A673 (cell line): ENCODE measurements around the gene KRTAP10-8. TPM values are rescaled to one million over a fixed set of nuclear protein-coding genes. Genes with fewer than 3 reads are reported as not detected.

Source experiments
- BruUV-seq: library from RNA; stranded (reverse); fragments of 400-500 nt; replicated peaks from 2 replicates; lab custom pipeline; 2021; lab: Mats Ljungman, UMichigan
- CTCF ChIA-PET: fragments of 300-600 bp; sonication (Branson Sonifier 250); formaldehyde crosslinking; loops from one replicate; lab custom pipeline; 2022; ENCODE audit warnings: antibody characterized with exemption; lab: Charles Lee
- POLR2A ChIA-PET: fragments of 300-600 bp; sonication (Branson Sonifier 250); formaldehyde crosslinking; loops from one replicate; lab custom pipeline; 2022; ENCODE audit warnings: antibody characterized with exemption; ENCODE audit not compliant: low non-redundant PET; lab: Charles Lee
- DNase-seq: peaks from one replicate; pipeline ENCODE4 v3.0.0-alpha.2; 2015; ENCODE audit warnings: low spot score
- H3K27ac ChIP-seq: fragments of 200-600 bp; sonication (generic); 2 replicates; pipeline ENCODE4 v1.5.1; 2016; ENCODE audit warnings: mixed run types, low read depth, mild to moderate bottlenecking, mixed read lengths, antibody characterized with exemption, low read length; ENCODE audit not compliant: poor library complexity, severe bottlenecking
- H3K27me3 ChIP-seq: fragments of 200-600 bp; sonication (generic); replicated peaks from 2 replicates; pipeline ENCODE4 v1.6.1; 2017; ENCODE audit warnings: mixed run types, low read depth, mild to moderate bottlenecking, mixed read lengths, antibody characterized with exemption, low read length; ENCODE audit not compliant: insufficient read depth, poor library complexity
- H3K36me3 ChIP-seq: fragments of 200-600 bp; sonication (generic); 2 replicates; pipeline ENCODE4 v1.6.1; 2016; ENCODE audit warnings: mixed run types, mild to moderate bottlenecking, mixed read lengths, antibody characterized with exemption, low read length; ENCODE audit not compliant: insufficient read depth, poor library complexity, severe bottlenecking
- H3K4me1 ChIP-seq: fragments of 200-600 bp; sonication (generic); 2 replicates; pipeline ENCODE4 v1.6.1; 2017; ENCODE audit warnings: mixed run types, mild to moderate bottlenecking, mixed read lengths, antibody characterized with exemption, low read length; ENCODE audit not compliant: insufficient read depth, poor library complexity, severe bottlenecking
- H3K4me3 ChIP-seq: fragments of 200-600 bp; sonication (generic); 2 replicates; pipeline ENCODE4 v1.5.1; 2016; ENCODE audit warnings: low read depth, mixed run types, mild to moderate bottlenecking, mixed read lengths, low read length; ENCODE audit not compliant: poor library complexity, severe bottlenecking
- H3K9me3 ChIP-seq: fragments of 200-600 bp; sonication (generic); 2 replicates; pipeline ENCODE4 v1.6.1; 2016; ENCODE audit warnings: mixed run types, low read depth, mild to moderate bottlenecking, mixed read lengths, antibody characterized with exemption, low read length; ENCODE audit not compliant: poor library complexity, severe bottlenecking
- EZH2 ChIP-seq: fragments of 200-600 bp; sonication (generic); IDR thresholded peaks from 2 replicates; pipeline ENCODE4 v1.6.1; 2017; ENCODE audit warnings: borderline replicate concordance, low read depth, mild to moderate bottlenecking, mixed read lengths, antibody characterized with exemption, low read length; ENCODE audit not compliant: poor library complexity, severe bottlenecking
- intact Hi-C: fragments of 100-400 bp; cut with micrococcal nuclease; formaldehyde crosslinking; loops from one replicate; pipeline ENCODE4 v1.10.0; 2022; ENCODE audit not compliant: unreplicated experiment
- total RNA-seq: library from RNA; stranded (reverse); gene quantifications from 2 replicates; pipeline ENCODE4 v1.2.3, GENCODE V29; 2021
- TF ChIP-seq, protein P1 (sequence below): fragments of 300-800, 200-600 bp; sonication (generic); conservative IDR thresholded peaks from 2 replicates; pipeline ENCODE4 v1.5.1; 2017; ENCODE audit warnings: low read depth, mild to moderate bottlenecking, antibody characterized with exemption, low read length, moderate library complexity, mixed read lengths

KRTAP10-8 gene
- total RNA-seq, 1 experiment from 2014 or later, result not detected

DNA sequence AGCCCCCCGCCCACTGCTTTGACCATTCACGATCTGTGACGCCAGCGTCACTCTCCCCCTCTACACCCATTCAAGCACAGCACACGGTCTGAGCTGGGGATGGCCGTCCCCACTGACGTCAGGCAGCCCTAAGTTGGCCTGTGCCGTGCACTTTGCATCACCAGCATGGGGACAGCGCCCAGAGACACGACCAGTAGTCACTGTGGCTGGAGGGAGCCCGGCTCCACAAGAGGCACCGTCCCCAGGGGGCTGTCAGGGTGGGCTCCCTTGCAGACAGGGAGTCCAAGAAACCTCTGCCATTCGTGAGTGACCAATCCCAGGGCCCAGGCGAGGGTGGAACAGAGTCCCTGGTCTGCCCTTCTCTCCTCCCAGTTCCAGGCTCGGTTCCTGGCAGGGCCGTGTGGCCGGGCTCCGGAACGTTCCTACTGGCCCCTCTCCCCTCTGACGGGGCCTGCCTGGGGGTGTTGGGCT, 2.3 kb downstream of the KRTAP10-8 start:
- Histone ChIP-seq H3K27me3 (no peaks in the 10 kb centered on the region), H3K4me3 (no peak overlapping the region), H3K27ac (no peak overlapping the region), H3K4me1 (no peaks in the 10 kb centered on the region), H3K36me3 (no peaks in the 10 kb centered on the region), H3K9me3 (peaks cover 23% of the 10 kb centered on the region)
- intact Hi-C loops, result no loop called here
- no peak for DNase-seq
- TF ChIP-seq, protein P1, sequence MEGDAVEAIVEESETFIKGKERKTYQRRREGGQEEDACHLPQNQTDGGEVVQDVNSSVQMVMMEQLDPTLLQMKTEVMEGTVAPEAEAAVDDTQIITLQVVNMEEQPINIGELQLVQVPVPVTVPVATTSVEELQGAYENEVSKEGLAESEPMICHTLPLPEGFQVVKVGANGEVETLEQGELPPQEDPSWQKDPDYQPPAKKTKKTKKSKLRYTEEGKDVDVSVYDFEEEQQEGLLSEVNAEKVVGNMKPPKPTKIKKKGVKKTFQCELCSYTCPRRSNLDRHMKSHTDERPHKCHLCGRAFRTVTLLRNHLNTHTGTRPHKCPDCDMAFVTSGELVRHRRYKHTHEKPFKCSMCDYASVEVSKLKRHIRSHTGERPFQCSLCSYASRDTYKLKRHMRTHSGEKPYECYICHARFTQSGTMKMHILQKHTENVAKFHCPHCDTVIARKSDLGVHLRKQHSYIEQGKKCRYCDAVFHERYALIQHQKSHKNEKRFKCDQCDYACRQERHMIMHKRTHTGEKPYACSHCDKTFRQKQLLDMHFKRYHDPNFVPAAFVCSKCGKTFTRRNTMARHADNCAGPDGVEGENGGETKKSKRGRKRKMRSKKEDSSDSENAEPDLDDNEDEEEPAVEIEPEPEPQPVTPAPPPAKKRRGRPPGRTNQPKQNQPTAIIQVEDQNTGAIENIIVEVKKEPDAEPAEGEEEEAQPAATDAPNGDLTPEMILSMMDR, result no peak
- no peak for TF ChIP-seq EZH2
- CTCF ChIA-PET, result no interaction called here
- no TSS peak for BruUV-seq
- POLR2A ChIA-PET, result no interaction called here

DNA sequence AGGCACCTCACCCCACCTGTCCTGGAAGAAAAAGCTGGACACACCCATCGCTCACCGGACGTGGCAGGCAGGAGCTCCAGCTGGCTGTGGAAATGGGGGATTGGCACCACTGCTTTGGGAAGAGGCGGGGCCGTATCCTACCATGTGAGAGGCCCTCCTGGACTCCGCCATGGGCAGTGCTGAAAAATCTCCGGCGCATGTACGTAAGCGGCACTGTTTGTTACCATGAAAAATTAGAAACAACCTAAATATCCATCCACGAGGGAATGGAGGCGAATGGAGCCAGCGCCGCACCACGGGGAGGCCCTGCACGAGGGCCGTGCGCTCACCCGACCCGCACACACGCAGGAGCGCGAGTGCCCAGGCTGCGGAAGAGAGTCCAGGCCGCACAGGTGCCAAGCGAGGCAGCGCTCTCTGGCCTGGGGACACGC, 3.1 kb downstream of the KRTAP10-8 start:
- Histone ChIP-seq H3K4me1 (no peaks in the 10 kb centered on the region), H3K4me3 (no peak overlapping the region), H3K9me3 (peaks cover 22% of the 10 kb centered on the region), H3K36me3 (no peaks in the 10 kb centered on the region), H3K27ac (no peak overlapping the region), H3K27me3 (no peaks in the 10 kb centered on the region)
- intact Hi-C loops, result no loop called here
- TF ChIP-seq, protein P1, result no peak
- no peak for TF ChIP-seq EZH2
- DNase-seq, result no peak
- POLR2A ChIA-PET, result no interaction called here
- CTCF ChIA-PET, result no interaction called here
- BruUV-seq, result no TSS peak

DNA sequence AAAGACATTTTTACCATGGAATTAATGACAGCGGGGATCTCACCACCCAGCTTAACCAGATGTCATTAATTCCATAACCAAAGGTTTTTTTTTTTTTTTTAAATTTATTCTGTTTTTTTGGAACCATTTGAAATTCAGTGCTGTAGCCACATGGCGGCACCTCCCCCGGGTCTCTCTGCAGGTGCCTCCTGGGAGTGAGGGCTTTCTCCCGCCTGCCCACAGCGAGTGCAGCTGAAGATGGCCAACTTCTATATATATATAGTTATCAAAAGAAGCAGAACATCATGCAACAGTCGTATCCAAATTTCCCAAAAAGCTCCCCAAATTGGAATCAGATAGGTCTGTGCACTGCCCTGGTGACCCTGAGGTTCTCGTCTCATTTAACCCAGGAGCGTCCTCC, 3.6 kb downstream of the KRTAP10-8 start:
- H3K9me3 ChIP-seq, result peaks cover 19% of the 10 kb centered on the region
- no peaks in the 10 kb centered on the region for H3K27me3 ChIP-seq
- no TSS peak for BruUV-seq
- POLR2A ChIA-PET, result no interaction called here
- intact Hi-C loops, result no loop called here
- CTCF ChIA-PET, result no interaction called here
- H3K4me3 ChIP-seq, result no peak overlapping the region
- TF ChIP-seq EZH2, result no peak
- TF ChIP-seq, protein P1, result no peak
- DNase-seq, result no peak
- H3K27ac ChIP-seq, result no peak overlapping the region
- H3K4me1 ChIP-seq, result no peaks in the 10 kb centered on the region
- no peaks in the 10 kb centered on the region for H3K36me3 ChIP-seq
